Measurements from ENCODE around the gene DGKI. TPM values are rescaled to one million over a fixed set of nuclear protein-coding genes. Genes with fewer than 3 reads are reported as not detected.

The DGKI gene
- polyA plus RNA-seq, 3 donors from 2014 or later, result not detected

GRCh38 chr7:137635874-137636273 lies 210.9 kb downstream of the DGKI start:
- no peak for DNase-seq
- peaks cover 0 to 3% (median 0%) of the 10 kb centered on the region in 6 donors for H3K9me3 Mint-ChIP-seq
- H3K4me3 Mint-ChIP-seq, result no peak overlapping the region
- no peak overlapping the region for H3K27ac Mint-ChIP-seq
- H3K36me3 Mint-ChIP-seq, result no peaks in the 10 kb centered on the region
- H3K4me1 Mint-ChIP-seq, result no peaks in the 10 kb centered on the region
- peaks cover 0 to 4% (median 2%) of the 10 kb centered on the region in 3 donors for H3K27me3 Mint-ChIP-seq (ENCODE audit: low read depth in 3 of 3)

GRCh38 chr7:137635132-137635531 lies 211.6 kb downstream of the DGKI start:
- no peak for DNase-seq
- no peak overlapping the region for H3K4me3 Mint-ChIP-seq
- no peaks in the 10 kb centered on the region for H3K4me1 Mint-ChIP-seq
- H3K27ac Mint-ChIP-seq, result no peak overlapping the region
- peaks cover 0 to 3% (median 0%) of the 10 kb centered on the region in 6 donors for H3K9me3 Mint-ChIP-seq
- H3K27me3 Mint-ChIP-seq (ENCODE audit: low read depth in 3 of 3), result peaks cover 0 to 6% (median 2%) of the 10 kb centered on the region in 3 donors
- H3K36me3 Mint-ChIP-seq, result no peaks in the 10 kb centered on the region

GRCh38 chr7:137634356-137634755 lies 212.4 kb downstream of the DGKI start:
- DNase-seq, result no peak
- H3K27ac Mint-ChIP-seq, result no peak overlapping the region
- H3K4me1 Mint-ChIP-seq, result no peaks in the 10 kb centered on the region
- no peaks in the 10 kb centered on the region for H3K36me3 Mint-ChIP-seq
- peaks cover 0 to 3% (median 0%) of the 10 kb centered on the region in 6 donors for H3K9me3 Mint-ChIP-seq
- peaks cover 0 to 6% (median 2%) of the 10 kb centered on the region in 3 donors for H3K27me3 Mint-ChIP-seq (ENCODE audit: low read depth in 3 of 3)
- no peak overlapping the region for H3K4me3 Mint-ChIP-seq

- Mint-ChIP-seq H3K4me3 (no peak overlapping the region), H3K36me3 (no peaks in the 10 kb centered on the region), H3K27me3 (ENCODE audit: low read depth in 3 of 3) (peaks cover 0 to 6% (median 2%) of the 10 kb centered on the region in 3 donors), H3K27ac (no peak overlapping the region), H3K9me3 (peaks cover 0 to 3% (median 0%) of the 10 kb centered on the region in 6 donors), H3K4me1 (no peaks in the 10 kb centered on the region)
- DNase-seq, result no peak
These were observed 213.6 kb downstream of the DGKI start for GRCh38 chr7:137633133-137633532.

GRCh38 chr7:137628216-137628615 lies 218.6 kb downstream of the DGKI start:
- H3K4me1 Mint-ChIP-seq, result no peaks in the 10 kb centered on the region
- no peak for DNase-seq
- no peak overlapping the region for H3K4me3 Mint-ChIP-seq
- H3K36me3 Mint-ChIP-seq, result no peaks in the 10 kb centered on the region
- no peak overlapping the region for H3K27ac Mint-ChIP-seq
- H3K27me3 Mint-ChIP-seq (ENCODE audit: low read depth in 3 of 3), result peaks cover 2 to 7% (median 3%) of the 10 kb centered on the region in 3 donors
- H3K9me3 Mint-ChIP-seq, result peaks cover 0 to 4% (median 0%) of the 10 kb centered on the region in 6 donors

- no peak overlapping the region for H3K4me3 Mint-ChIP-seq
- H3K9me3 Mint-ChIP-seq, result peaks cover 0 to 4% (median 0%) of the 10 kb centered on the region in 6 donors
- no peaks in the 10 kb centered on the region for H3K36me3 Mint-ChIP-seq
- H3K27ac Mint-ChIP-seq, result no peak overlapping the region
- DNase-seq, result no peak
- H3K27me3 Mint-ChIP-seq (ENCODE audit: low read depth in 3 of 3), result peaks cover 2 to 6% (median 3%) of the 10 kb centered on the region in 3 donors
- no peaks in the 10 kb centered on the region for H3K4me1 Mint-ChIP-seq
These were observed 220.2 kb downstream of the DGKI start for GRCh38 chr7:137626469-137627067.

- no peak overlapping the region for H3K4me3 Mint-ChIP-seq
- H3K9me3 Mint-ChIP-seq, result peaks cover 0 to 4% (median 0%) of the 10 kb centered on the region in 6 donors
- peaks cover 2 to 3% (median 2%) of the 10 kb centered on the region in 3 donors for H3K27me3 Mint-ChIP-seq (ENCODE audit: low read depth in 3 of 3)
- no peaks in the 10 kb centered on the region for H3K4me1 Mint-ChIP-seq
- H3K27ac Mint-ChIP-seq, result no peak overlapping the region
- H3K36me3 Mint-ChIP-seq, result no peaks in the 10 kb centered on the region
- DNase-seq, result no peak
These were observed 221.6 kb downstream of the DGKI start for GRCh38 chr7:137625197-137625596.

- no peaks in the 10 kb centered on the region for H3K36me3 Mint-ChIP-seq
- H3K4me1 Mint-ChIP-seq, result no peaks in the 10 kb centered on the region
- DNase-seq, result no peak
- peaks cover 0 to 2% (median 0%) of the 10 kb centered on the region in 3 donors for H3K27me3 Mint-ChIP-seq (ENCODE audit: low read depth in 3 of 3)
- no peaks in the 10 kb centered on the region for H3K9me3 Mint-ChIP-seq
- no peak overlapping the region for H3K4me3 Mint-ChIP-seq
- H3K27ac Mint-ChIP-seq, result no peak overlapping the region
These were observed 227.6 kb downstream of the DGKI start for GRCh38 chr7:137619181-137619580.

- DNase-seq, result no peak
- H3K27ac Mint-ChIP-seq, result no peak overlapping the region
- H3K4me3 Mint-ChIP-seq, result no peak overlapping the region
- H3K9me3 Mint-ChIP-seq, result no peaks in the 10 kb centered on the region
- peaks cover 0 to 2% (median 0%) of the 10 kb centered on the region in 3 donors for H3K27me3 Mint-ChIP-seq (ENCODE audit: low read depth in 3 of 3)
- H3K4me1 Mint-ChIP-seq, result no peaks in the 10 kb centered on the region
- H3K36me3 Mint-ChIP-seq, result no peaks in the 10 kb centered on the region
These were observed 228.0 kb downstream of the DGKI start for GRCh38 chr7:137618748-137619147.

GRCh38 chr7:137613006-137613525 lies 233.7 kb downstream of the DGKI start:
- no peaks in the 10 kb centered on the region for H3K4me1 Mint-ChIP-seq
- peaks cover 2 to 5% (median 2%) of the 10 kb centered on the region in 3 donors for H3K27me3 Mint-ChIP-seq (ENCODE audit: low read depth in 3 of 3)
- no peak overlapping the region for H3K27ac Mint-ChIP-seq
- H3K9me3 Mint-ChIP-seq, result peaks cover 0 to 2% (median 0%) of the 10 kb centered on the region in 6 donors
- no peak overlapping the region for H3K4me3 Mint-ChIP-seq
- DNase-seq, result no peak
- H3K36me3 Mint-ChIP-seq, result no peaks in the 10 kb centered on the region

- no peaks in the 10 kb centered on the region for H3K36me3 Mint-ChIP-seq
- no peak overlapping the region for H3K27ac Mint-ChIP-seq
- no peak for DNase-seq
- H3K4me1 Mint-ChIP-seq, result no peaks in the 10 kb centered on the region
- H3K9me3 Mint-ChIP-seq, result peaks cover 0 to 2% (median 0%) of the 10 kb centered on the region in 6 donors
- no peak overlapping the region for H3K4me3 Mint-ChIP-seq
- peaks cover 2 to 5% (median 2%) of the 10 kb centered on the region in 3 donors for H3K27me3 Mint-ChIP-seq (ENCODE audit: low read depth in 3 of 3)
These were observed 235.2 kb downstream of the DGKI start for GRCh38 chr7:137611606-137612005.

- Mint-ChIP-seq H3K9me3 (peaks cover 0 to 2% (median 0%) of the 10 kb centered on the region in 6 donors), H3K4me3 (no peak overlapping the region), H3K27me3 (ENCODE audit: low read depth in 3 of 3) (peaks cover 0 to 7% (median 2%) of the 10 kb centered on the region in 3 donors), H3K36me3 (no peaks in the 10 kb centered on the region), H3K4me1 (no peaks in the 10 kb centered on the region), H3K27ac (no peak overlapping the region)
- DNase-seq, result no peak
These were observed 237.3 kb downstream of the DGKI start for GRCh38 chr7:137609500-137609899.

GRCh38 chr7:137606061-137606674 lies 240.6 kb downstream of the DGKI start:
- H3K36me3 Mint-ChIP-seq, result no peaks in the 10 kb centered on the region
- no peak for DNase-seq
- H3K4me3 Mint-ChIP-seq, result no peak overlapping the region
- no peak overlapping the region for H3K27ac Mint-ChIP-seq
- H3K27me3 Mint-ChIP-seq (ENCODE audit: low read depth in 3 of 3), result peaks cover 0 to 11% (median 2%) of the 10 kb centered on the region in 3 donors
- no peaks in the 10 kb centered on the region for H3K4me1 Mint-ChIP-seq
- H3K9me3 Mint-ChIP-seq, result no peaks in the 10 kb centered on the region

- no peaks in the 10 kb centered on the region for H3K36me3 Mint-ChIP-seq
- no peak overlapping the region for H3K27ac Mint-ChIP-seq
- DNase-seq, result no peak
- no peaks in the 10 kb centered on the region for H3K4me1 Mint-ChIP-seq
- H3K4me3 Mint-ChIP-seq, result no peak overlapping the region
- peaks cover 0 to 6% (median 2%) of the 10 kb centered on the region in 3 donors for H3K27me3 Mint-ChIP-seq (ENCODE audit: low read depth in 3 of 3)
- H3K9me3 Mint-ChIP-seq, result no peaks in the 10 kb centered on the region
These were observed 243.7 kb downstream of the DGKI start for GRCh38 chr7:137603043-137603442.

All from immature natural killer cell (primary cell).